K562 (cell line): ENCODE measurements around the gene ARHGAP15. TPM values are rescaled to one million over a fixed set of nuclear protein-coding genes. Genes with fewer than 3 reads are reported as not detected.

Experiments used
- ATAC-seq: fragments of 200-7000 bp; cut with Tn5 transposase; 3 replicates; pipeline ENCODE4 v1.9.1; 2020; ENCODE audit warnings: moderate library complexity
- BruUV-seq: library from RNA; stranded (reverse); fragments of 400-500 nt; replicated peaks from 2 replicates; lab custom pipeline; 2021; lab: Mats Ljungman, UMichigan
- CTCF ChIA-PET: fragments of 300-600 bp; formaldehyde crosslinking; extraction: SDS; loops from one replicate; lab custom pipeline; 2021; ENCODE audit warnings: low intra/inter-chr PET ratio; lab: Yijun Ruan, JAX
- POLR2A ChIA-PET: fragments of 300-600, 350-650 bp; sonication (Branson Sonifier 250); formaldehyde crosslinking; extraction: SDS; loops from one replicate; lab custom pipeline; 2021; ENCODE audit warnings: antibody characterized with exemption, inconsistent platforms; lab: Yijun Ruan, JAX
- DNase-seq, 4 experiments: peaks; one replicate each; pipeline versions ENCODE4 v3.0.0 to v3.0.0-alpha.2; 2011 to 2018; ENCODE audit warnings: low spot score in 3 of 4, mixed read lengths in 3 of 4; ENCODE audit errors: extremely low read depth in 1 of 4
- FAIRE-seq: peaks from 2 replicates; lab custom pipeline; 2011; peaks lifted over from hg19 to GRCh38; lab: Jason Lieb, UNC
- H2AFZ ChIP-seq: 2 replicates; pipeline ENCODE4 v1.6.0; 2011; ENCODE audit warnings: low read depth, low read length, control low read depth, inconsistent platforms
- H3K27ac ChIP-seq: fragments of 200-600 bp; 3 replicates; pipeline ENCODE4 v1.8.0; 2011; ENCODE audit warnings: low read depth, mild to moderate bottlenecking, control low read depth, inconsistent platforms, low read length, moderate library complexity, mixed read lengths; ENCODE audit errors: extremely low read depth
- H3K27me3 ChIP-seq, 2 experiments: fragments of 300-600 bp in 1 of 2; 2 replicates in 1 of 2; 3 replicates in 1 of 2; pipeline versions ENCODE4 v1.6.0 to v1.8.0; 2011; ENCODE audit warnings: inconsistent platforms in 2 of 2, low read length in 2 of 2, mild to moderate bottlenecking in 1 of 2, mixed read lengths in 1 of 2, moderate library complexity in 1 of 2; ENCODE audit not compliant: control insufficient read depth in 2 of 2, insufficient read depth in 2 of 2
- H3K36me3 ChIP-seq: fragments of 300-600 bp; 3 replicates; pipeline ENCODE4 v1.8.0; 2011; ENCODE audit warnings: mild to moderate bottlenecking, low read length, inconsistent platforms; ENCODE audit not compliant: control insufficient read depth, insufficient read depth
- H3K4me1 ChIP-seq, 2 experiments: fragments of 200-600 bp in 1 of 2; replicated peaks in 1 of 2; 2 replicates in 1 of 2; 3 replicates in 1 of 2; pipeline versions ENCODE4 v1.5.1 to v1.8.0; 2011; ENCODE audit warnings: inconsistent platforms in 2 of 2, low read length in 2 of 2, mild to moderate bottlenecking in 1 of 2, mixed read lengths in 1 of 2, moderate library complexity in 1 of 2; ENCODE audit not compliant: control insufficient read depth in 2 of 2, insufficient read depth in 2 of 2
- H3K4me2 ChIP-seq: 2 replicates; pipeline ENCODE4 v1.6.1; 2011; ENCODE audit warnings: low read length, control low read depth, inconsistent platforms, mixed read lengths; ENCODE audit not compliant: insufficient read depth
- H3K4me3 ChIP-seq: fragments of 200-600 bp; sonication (generic), shearing (Covaris generic); 2 replicates; pipeline ENCODE4 v1.5.1; 2016; ENCODE audit warnings: control low read depth, inconsistent platforms
- H3K79me2 ChIP-seq: fragments of 200-600 bp; 3 replicates; pipeline ENCODE4 v1.8.0; 2011; ENCODE audit warnings: low read length, inconsistent platforms; ENCODE audit not compliant: control insufficient read depth, insufficient read depth
- H3K9ac ChIP-seq, 2 experiments: 2 replicates each; pipeline versions ENCODE4 v1.6.0 to v1.6.1; 2011; ENCODE audit warnings: low read depth in 2 of 2, low read length in 2 of 2, control low read depth in 1 of 2, inconsistent platforms in 1 of 2, mild to moderate bottlenecking in 1 of 2, mixed read lengths in 1 of 2; ENCODE audit not compliant: insufficient read depth in 1 of 2
- H3K9me1 ChIP-seq: one replicate; pipeline ENCODE4 v1.6.0; 2011; ENCODE audit warnings: inconsistent platforms, mild to moderate bottlenecking, low read length, moderate library complexity; ENCODE audit not compliant: control insufficient read depth, insufficient read depth
- H3K9me3 ChIP-seq: replicated peaks from 2 replicates; pipeline ENCODE4 v1.5.1; 2011; ENCODE audit warnings: low read depth, low read length, inconsistent platforms; ENCODE audit not compliant: control insufficient read depth, insufficient read depth
- H4K20me1 ChIP-seq: replicated peaks from 2 replicates; pipeline ENCODE4 v1.6.1; 2011; ENCODE audit warnings: low read length, inconsistent platforms, mixed read lengths; ENCODE audit not compliant: control insufficient read depth, insufficient read depth
- ATF3 ChIP-seq, 2 experiments: fragments of 450-650 bp in 1 of 2; sonication (generic) in 1 of 2; formaldehyde crosslinking in 1 of 2; IDR thresholded peaks in 1 of 2; conservative IDR thresholded peaks in 1 of 2; 2 replicates each; pipeline versions ENCODE4 v1.6.1 to v1.8.1; 2016 to 2023; ENCODE audit warnings: mild to moderate bottlenecking in 2 of 2, moderate library complexity in 2 of 2, inconsistent platforms in 1 of 2, missing genetic modification reagents in 1 of 2
- ATF4 ChIP-seq: fragments of 450-650 bp; formaldehyde crosslinking; IDR thresholded peaks from 2 replicates; pipeline ENCODE4 v1.4.0; 2022; ENCODE audit warnings: mild to moderate bottlenecking, moderate library complexity
- CEBPB ChIP-seq: fragments of 450-650 bp; IDR thresholded peaks from 2 replicates; pipeline ENCODE4 v1.6.1; 2016; ENCODE audit warnings: missing genetic modification characterization, missing compliant biosample characterization
- CEBPG ChIP-seq, 3 experiments: fragments of 200-800 bp in 1 of 3; sonication (Bioruptor generic) in 1 of 3; sonication (generic) in 1 of 3; formaldehyde crosslinking in 1 of 3; IDR thresholded peaks in 2 of 3; conservative IDR thresholded peaks in 1 of 3; 2 replicates each; pipeline versions ENCODE4 v1.6.1 to v1.8.0; 2016 to 2022; ENCODE audit warnings: missing compliant biosample characterization in 2 of 3, missing genetic modification characterization in 2 of 3, mild to moderate bottlenecking in 1 of 3, missing genetic modification reagents in 1 of 3
- CREB1 ChIP-seq, 2 experiments: sonication (generic) in 1 of 2; formaldehyde crosslinking in 1 of 2; IDR thresholded peaks; 2 replicates each; pipeline versions ENCODE4 v1.6.1 to v1.8.0; 2012 to 2022; ENCODE audit warnings: inconsistent platforms in 1 of 2, mild to moderate bottlenecking in 1 of 2, missing genetic modification reagents in 1 of 2, moderate library complexity in 1 of 2
- GABPB2 ChIP-seq: fragments of 250-450 bp; sonication (Bioruptor Pico); conservative IDR thresholded peaks from 2 replicates; pipeline ENCODE4 v1.5.1; 2021; ENCODE audit warnings: mild to moderate bottlenecking
- HOXB6 ChIP-seq: fragments of 250-450 bp; sonication (Bioruptor Pico); IDR thresholded peaks from 2 replicates; pipeline ENCODE4 v1.5.1; 2022; ENCODE audit warnings: mild to moderate bottlenecking, borderline replicate concordance
- MBD2 ChIP-seq: sonication (generic); IDR thresholded peaks from 2 replicates; pipeline ENCODE4 v1.6.1; 2016; ENCODE audit warnings: low read depth, borderline replicate concordance
- RBM15 ChIP-seq: fragments of 200-400 bp; formaldehyde crosslinking; IDR thresholded peaks from 2 replicates; pipeline ENCODE4 v1.6.1; 2018; ENCODE audit warnings: mild to moderate bottlenecking, low read length, moderate library complexity; ENCODE audit not compliant: insufficient read depth
- RBM25 ChIP-seq: fragments of 200-400 bp; formaldehyde crosslinking; IDR thresholded peaks from 2 replicates; pipeline ENCODE4 v1.6.1; 2018; ENCODE audit warnings: low read length, low read depth, moderate library complexity; ENCODE audit not compliant: severe bottlenecking
- SMARCE1 ChIP-seq: fragments of 450-650 bp; IDR thresholded peaks from 2 replicates; pipeline ENCODE4 v1.7.1; 2016; ENCODE audit warnings: mild to moderate bottlenecking
- THRB ChIP-seq: fragments of 450-650 bp; formaldehyde crosslinking; conservative IDR thresholded peaks from 2 replicates; pipeline ENCODE4 v1.4.0; 2022; ENCODE audit warnings: mild to moderate bottlenecking, missing genetic modification characterization
- ZBTB17 ChIP-seq: fragments of 450-650 bp; formaldehyde crosslinking; IDR thresholded peaks from 2 replicates; pipeline ENCODE4 v1.4.0; 2020; ENCODE audit warnings: mild to moderate bottlenecking
- ZNF384 ChIP-seq: IDR thresholded peaks from 2 replicates; pipeline ENCODE4 v1.6.1; 2012; ENCODE audit warnings: low read depth, low read length, improper control_type of control experiment
- in situ Hi-C: fragments of 300-500 bp; cut with MboI; formaldehyde crosslinking; loops from 4 replicates; pipeline ENCODE4 v1.15.0; 2018; ENCODE audit warnings: inconsistent platforms, mixed read lengths
- intact Hi-C: fragments of 100-400 bp; cut with micrococcal nuclease; formaldehyde crosslinking; loops from 2 replicates; pipeline ENCODE4 v1.14.2; 2022
- polyA plus RNA-seq, 8 experiments: library from polyadenylated mRNA; depleted of rRNA in 4 of 8; stranded (reverse) in 5 of 8; unstranded in 3 of 8; fragments of >200 nt; fragmentation: Nextera tagmentation in 2 of 8; fragmentation: Illumina TruSeq in 1 of 8; extraction: Ambion mirVana in 2 of 8; extraction: Trizol in 1 of 8; gene quantifications; 2 replicates each; pipeline versions ENCODE4 v1.2.1 to v1.2.3, GENCODE V29; 2011 to 2014; ENCODE audit warnings: inconsistent platforms in 1 of 8, missing spikeins in 1 of 8
- total RNA-seq, 7 experiments: library from RNA; depleted of rRNA in 6 of 7; stranded (reverse); fragments of >200 nt in 6 of 7; fragmentation: Illumina TruSeq in 2 of 7; extraction: Trizol in 2 of 7; gene quantifications; 2 replicates each; pipeline versions ENCODE4 v1.2.1 to v1.2.3, GENCODE V29; 2011 to 2021; ENCODE audit warnings: low replicate concordance in 1 of 7

The ARHGAP15 gene
- total and polyA plus RNA-seq, 9 of the 15 experiments (the other 6 are each of a cell fraction or from before 2014, with no cell fraction given), result 1.5 to 17.9 (median 7.9) TPM

GRCh38 chr2:143629340-143629739 lies 500.1 kb downstream of the ARHGAP15 start:
- no peaks in the 10 kb centered on the region for H3K79me2 ChIP-seq
- intact Hi-C loops, result no loop called here
- H3K27me3 ChIP-seq, result no peaks in the 10 kb centered on the region
- ChIA-PET POLR2A (no interaction called here), CTCF (no interaction called here)
- H3K9ac ChIP-seq, result no peak overlapping the region
- no peaks in the 10 kb centered on the region for H4K20me1 ChIP-seq
- in situ Hi-C loops, result no loop called here
- ATAC-seq, result no peak
- no peak overlapping the region for H2AFZ ChIP-seq
- no peaks in the 10 kb centered on the region for H3K36me3 ChIP-seq
- TF ChIP-seq RBM25 (no peak), CEBPG (CRISPR knock-in tag; IDR thresholded peaks at IDR 0.05) (peak; percentile 60), CEBPG (tag; conservative IDR thresholded peaks at IDR 0.05 in 1 of 2, IDR thresholded peaks at IDR 0.05 in 1 of 2) (peak; percentile 64 to 69), ZNF384 (no peak), MBD2 (no peak), ATF4 (CRISPR knock-in tag) (0 out of 2 replicates have a peak, but pooled peaks have one; percentile 43), THRB (CRISPR knock-in tag) (no peak), GABPB2 (CRISPR knock-in tag) (no peak), HOXB6 (CRISPR knock-in tag) (no peak), ATF3 (IDR thresholded peaks at IDR 0.05) (peak; percentile 62), ATF3 (CRISPR knock-in tag; conservative IDR thresholded peaks at IDR 0.05) (no peak), RBM15 (no peak), SMARCE1 (no peak), CEBPB (tag) (no peak), CREB1 (IDR thresholded peaks at IDR 0.05) (no peak), CREB1 (CRISPR knock-in tag; IDR thresholded peaks at IDR 0.05) (no peak), ZBTB17 (CRISPR knock-in tag) (peak; percentile 70)
- H3K9me1 ChIP-seq, result no peaks in the 10 kb centered on the region
- no peak for DNase-seq
- H3K9me3 ChIP-seq, result no peaks in the 10 kb centered on the region
- H3K4me1 ChIP-seq, result no peaks in the 10 kb centered on the region
- no peak overlapping the region for H3K4me2 ChIP-seq
- no peak overlapping the region for H3K27ac ChIP-seq
- no peak for FAIRE-seq
- H3K4me3 ChIP-seq, result no peak overlapping the region
- BruUV-seq, result no TSS peak
